Fibroblast of villous mesenchyme (primary cell): ENCODE measurements around the gene MVB12B. TPM values are rescaled to one million over a fixed set of nuclear protein-coding genes. Genes with fewer than 3 reads are reported as not detected.

Experiments
- DNase-seq: peaks from one replicate; pipeline ENCODE4 v3.0.0-alpha.2; 2010; ENCODE audit warnings: low read depth
- H3K4me3 ChIP-seq: 2 replicates; pipeline ENCODE4 v1.5.1; 2011; ENCODE audit warnings: low read depth, mild to moderate bottlenecking, low read length
- total RNA-seq: library from RNA; depleted of rRNA; stranded (reverse); fragments of >200 nt; gene quantifications from 2 replicates; pipeline ENCODE4 v1.2.3, GENCODE V29; 2012
- TF ChIP-seq, protein P1 (sequence below): IDR thresholded peaks from 2 replicates; pipeline ENCODE4 v1.5.1; 2012; ENCODE audit warnings: low read depth, mild to moderate bottlenecking, low read length; ENCODE audit not compliant: insufficient read depth

Gene MVB12B
- total RNA-seq, 1 donor, result 3.5 TPM

GRCh38 chr9:126511411-126511810 is 184.8 kb downstream of the MVB12B start:
- no peak for DNase-seq
- TF ChIP-seq, protein P1, sequence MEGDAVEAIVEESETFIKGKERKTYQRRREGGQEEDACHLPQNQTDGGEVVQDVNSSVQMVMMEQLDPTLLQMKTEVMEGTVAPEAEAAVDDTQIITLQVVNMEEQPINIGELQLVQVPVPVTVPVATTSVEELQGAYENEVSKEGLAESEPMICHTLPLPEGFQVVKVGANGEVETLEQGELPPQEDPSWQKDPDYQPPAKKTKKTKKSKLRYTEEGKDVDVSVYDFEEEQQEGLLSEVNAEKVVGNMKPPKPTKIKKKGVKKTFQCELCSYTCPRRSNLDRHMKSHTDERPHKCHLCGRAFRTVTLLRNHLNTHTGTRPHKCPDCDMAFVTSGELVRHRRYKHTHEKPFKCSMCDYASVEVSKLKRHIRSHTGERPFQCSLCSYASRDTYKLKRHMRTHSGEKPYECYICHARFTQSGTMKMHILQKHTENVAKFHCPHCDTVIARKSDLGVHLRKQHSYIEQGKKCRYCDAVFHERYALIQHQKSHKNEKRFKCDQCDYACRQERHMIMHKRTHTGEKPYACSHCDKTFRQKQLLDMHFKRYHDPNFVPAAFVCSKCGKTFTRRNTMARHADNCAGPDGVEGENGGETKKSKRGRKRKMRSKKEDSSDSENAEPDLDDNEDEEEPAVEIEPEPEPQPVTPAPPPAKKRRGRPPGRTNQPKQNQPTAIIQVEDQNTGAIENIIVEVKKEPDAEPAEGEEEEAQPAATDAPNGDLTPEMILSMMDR, result no peak
- no peak overlapping the region for H3K4me3 ChIP-seq

DNA sequence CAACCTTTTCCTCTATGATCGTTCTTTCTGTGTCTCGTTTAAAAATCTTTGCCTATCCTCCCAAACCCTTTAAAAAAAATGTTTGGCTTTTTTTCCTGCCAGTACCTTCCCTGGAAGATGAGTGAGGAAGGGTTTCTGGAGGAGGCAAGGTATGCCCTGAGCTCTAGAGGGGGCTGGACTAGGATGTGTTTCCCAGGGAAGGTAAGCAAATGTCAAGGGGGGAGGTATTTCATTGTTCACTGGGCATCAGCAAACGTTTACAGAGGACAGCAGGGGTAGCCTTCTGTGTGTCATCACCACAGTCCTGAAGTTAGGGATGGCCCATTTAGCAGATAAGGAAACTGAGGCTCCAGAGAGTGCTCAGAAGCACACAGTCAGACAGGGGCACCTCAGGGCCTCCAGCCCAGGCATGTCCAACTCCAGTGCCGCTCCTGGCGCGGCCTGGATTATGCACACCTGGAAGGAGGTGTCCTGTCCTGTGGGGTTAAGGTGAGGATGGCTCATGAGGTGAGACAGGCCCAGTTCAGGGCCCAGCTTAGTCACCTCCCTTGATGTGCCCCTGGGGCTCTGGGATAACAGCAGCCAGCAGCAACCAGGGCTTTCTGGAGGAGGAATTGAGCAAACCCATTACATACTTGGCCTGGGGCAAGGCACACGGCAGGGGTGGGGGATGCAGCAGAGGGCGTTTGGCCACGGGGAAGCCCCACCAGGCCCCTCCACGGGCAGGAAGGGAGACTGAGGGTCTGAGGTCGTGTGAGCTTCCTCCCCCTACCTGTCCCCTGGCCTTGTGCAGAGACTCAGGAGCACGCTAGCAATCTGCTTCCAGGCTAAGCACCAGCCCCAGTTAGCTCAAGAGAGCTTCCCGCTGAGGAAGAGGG is 186.8 kb downstream of the MVB12B start:
- TF ChIP-seq, protein P1, result no peak
- no peak for DNase-seq
- H3K4me3 ChIP-seq, result no peak overlapping the region

DNA sequence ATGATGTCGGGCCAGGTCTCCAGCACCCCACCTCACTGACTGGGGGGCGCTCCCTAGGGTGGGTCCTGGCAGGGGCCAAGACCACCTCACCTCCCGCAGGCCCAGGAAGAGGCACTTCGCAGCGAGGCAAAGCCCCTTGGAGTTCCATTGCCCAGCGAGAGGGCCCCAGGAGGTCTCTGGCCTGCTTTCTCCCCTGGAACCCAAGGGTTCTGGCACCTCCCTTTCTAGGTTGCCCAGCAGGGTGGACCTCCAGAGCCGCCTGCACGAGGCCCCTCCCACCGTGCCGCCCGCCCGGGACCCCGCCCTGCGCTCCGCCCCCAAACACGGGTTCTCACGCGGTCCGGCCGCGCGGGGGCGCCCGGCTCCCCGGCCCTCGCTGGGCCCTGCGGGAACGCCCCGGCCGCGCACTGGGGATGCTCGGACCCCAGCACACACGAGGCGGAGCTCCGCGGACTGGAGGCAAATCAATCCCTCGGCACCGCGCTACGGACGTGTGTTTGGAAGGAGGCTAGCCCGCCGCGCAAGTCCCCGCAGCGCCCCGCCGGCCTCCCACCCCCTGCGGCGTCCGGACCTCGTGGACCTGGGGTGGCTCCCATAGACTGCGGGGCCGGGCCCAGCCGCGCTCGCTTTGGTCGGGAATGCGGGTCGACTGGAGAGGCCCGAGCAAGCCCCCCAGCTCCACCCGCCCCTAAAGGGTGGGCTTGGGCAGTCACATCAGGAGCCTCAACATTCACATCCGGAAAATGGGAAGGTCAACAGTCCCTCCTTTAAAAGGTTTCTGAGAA is 187.6 kb downstream of the MVB12B start:
- H3K4me3 ChIP-seq, result no peak overlapping the region
- peak; percentile 29 for DNase-seq
- TF ChIP-seq, protein P1, result peak; percentile 33

GRCh38 chr9:126515001-126515872 is 188.6 kb downstream of the MVB12B start:
- no peak for DNase-seq
- TF ChIP-seq, protein P1, result no peak
- no peak overlapping the region for H3K4me3 ChIP-seq

DNA sequence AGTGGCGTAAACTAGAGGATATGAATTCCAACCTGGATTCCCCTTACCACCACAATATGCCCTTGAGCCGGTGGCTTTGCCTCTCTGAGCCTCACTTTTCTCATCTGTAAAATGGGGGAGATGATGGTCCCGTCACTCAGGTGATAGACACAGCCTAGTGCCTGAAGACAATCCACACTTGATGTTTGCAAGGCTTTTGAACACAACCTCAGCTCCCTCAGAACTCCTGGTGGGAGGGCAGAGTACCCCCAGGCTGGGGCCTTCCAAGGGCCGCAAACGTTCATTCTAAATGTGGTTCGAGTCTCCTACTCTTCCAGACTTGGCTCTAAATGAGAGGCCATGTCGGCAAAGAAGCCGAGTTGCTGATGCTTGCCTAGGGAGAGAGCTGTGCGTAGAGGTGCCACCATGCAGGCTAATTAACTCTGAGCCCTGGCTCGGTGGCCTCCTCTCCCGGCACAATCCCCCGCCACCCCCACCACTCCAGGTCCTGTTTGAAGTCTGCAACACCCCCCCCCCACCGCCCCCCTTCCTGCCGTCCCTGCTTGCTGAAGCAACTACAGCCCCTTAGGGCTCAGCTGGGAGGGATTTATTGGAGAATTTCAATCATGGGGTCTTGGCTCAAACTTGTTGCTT is 189.4 kb downstream of the MVB12B start:
- no peak for DNase-seq

More for the DNA sequence above, 189.4 kb downstream of the MVB12B start:
- TF ChIP-seq, protein P1, result no peak
- no peak overlapping the region for H3K4me3 ChIP-seq
